A549 (cell line): ENCODE results near the gene MRAS.

ENCODE experiments used
- HDAC2 ChIP-seq: fragments of 200-600 bp; sonication (generic); IDR thresholded peaks from 2 replicates; pipeline ENCODE4 v1.6.1; 2016
- KDM5A ChIP-seq: fragments of 200-600 bp; sonication (generic); IDR thresholded peaks from 2 replicates; pipeline ENCODE4 v1.6.1; 2016; ENCODE audit warnings: antibody characterized with exemption, mild to moderate bottlenecking
- NR3C1 ChIP-seq: fragments of >200 bp; sonication (Bioruptor Twin); formaldehyde crosslinking; IDR thresholded peaks from 3 replicates; pipeline ENCODE4 v1.6.1; 2017
- POLR2A ChIP-seq: IDR thresholded peaks from 2 replicates; pipeline ENCODE4 v1.6.1; 2012; ENCODE audit warnings: mild to moderate bottlenecking, low read length
- TF ChIP-seq, protein P1 (sequence below): fragments of 450-650 bp; IDR thresholded peaks from 2 replicates; pipeline ENCODE4 v1.6.1; 2014; ENCODE audit warnings: antibody characterized with exemption
- TF ChIP-seq, protein P2 (sequence below): fragments of 200-600 bp; sonication (generic); IDR thresholded peaks from 2 replicates; pipeline ENCODE4 v1.6.1; 2016; ENCODE audit warnings: antibody characterized with exemption, mild to moderate bottlenecking, moderate library complexity
- TF ChIP-seq, protein P3 (sequence below): fragments of >200 bp; sonication (Bioruptor Twin); formaldehyde crosslinking; IDR thresholded peaks from 3 replicates; pipeline ENCODE4 v1.5.1; 2016

DNA sequence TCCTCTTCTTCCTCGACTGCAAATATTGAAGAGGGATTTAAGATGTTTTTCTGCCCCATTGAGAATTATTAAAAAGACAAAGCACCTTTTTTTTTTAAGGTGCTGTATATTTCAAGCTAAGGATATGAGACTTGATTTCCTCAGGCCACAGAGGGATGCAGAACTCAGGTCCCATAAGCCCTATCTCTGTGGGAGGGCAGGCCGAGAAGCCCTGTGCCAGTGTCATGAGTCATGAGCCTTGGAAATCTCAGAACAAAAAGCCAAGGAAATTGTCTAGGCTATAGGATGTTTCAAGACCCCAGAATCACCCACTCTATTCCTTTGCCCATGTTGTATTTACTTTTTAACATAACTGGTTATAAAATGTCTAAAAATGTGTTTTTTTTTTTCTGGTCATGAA, 93.4 kb downstream of the MRAS start:
- no peak for TF ChIP-seq HDAC2
- no peak for TF ChIP-seq NR3C1
- TF ChIP-seq, protein P1, sequence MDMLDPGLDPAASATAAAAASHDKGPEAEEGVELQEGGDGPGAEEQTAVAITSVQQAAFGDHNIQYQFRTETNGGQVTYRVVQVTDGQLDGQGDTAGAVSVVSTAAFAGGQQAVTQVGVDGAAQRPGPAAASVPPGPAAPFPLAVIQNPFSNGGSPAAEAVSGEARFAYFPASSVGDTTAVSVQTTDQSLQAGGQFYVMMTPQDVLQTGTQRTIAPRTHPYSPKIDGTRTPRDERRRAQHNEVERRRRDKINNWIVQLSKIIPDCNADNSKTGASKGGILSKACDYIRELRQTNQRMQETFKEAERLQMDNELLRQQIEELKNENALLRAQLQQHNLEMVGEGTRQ: no peak
- TF ChIP-seq, protein P2, sequence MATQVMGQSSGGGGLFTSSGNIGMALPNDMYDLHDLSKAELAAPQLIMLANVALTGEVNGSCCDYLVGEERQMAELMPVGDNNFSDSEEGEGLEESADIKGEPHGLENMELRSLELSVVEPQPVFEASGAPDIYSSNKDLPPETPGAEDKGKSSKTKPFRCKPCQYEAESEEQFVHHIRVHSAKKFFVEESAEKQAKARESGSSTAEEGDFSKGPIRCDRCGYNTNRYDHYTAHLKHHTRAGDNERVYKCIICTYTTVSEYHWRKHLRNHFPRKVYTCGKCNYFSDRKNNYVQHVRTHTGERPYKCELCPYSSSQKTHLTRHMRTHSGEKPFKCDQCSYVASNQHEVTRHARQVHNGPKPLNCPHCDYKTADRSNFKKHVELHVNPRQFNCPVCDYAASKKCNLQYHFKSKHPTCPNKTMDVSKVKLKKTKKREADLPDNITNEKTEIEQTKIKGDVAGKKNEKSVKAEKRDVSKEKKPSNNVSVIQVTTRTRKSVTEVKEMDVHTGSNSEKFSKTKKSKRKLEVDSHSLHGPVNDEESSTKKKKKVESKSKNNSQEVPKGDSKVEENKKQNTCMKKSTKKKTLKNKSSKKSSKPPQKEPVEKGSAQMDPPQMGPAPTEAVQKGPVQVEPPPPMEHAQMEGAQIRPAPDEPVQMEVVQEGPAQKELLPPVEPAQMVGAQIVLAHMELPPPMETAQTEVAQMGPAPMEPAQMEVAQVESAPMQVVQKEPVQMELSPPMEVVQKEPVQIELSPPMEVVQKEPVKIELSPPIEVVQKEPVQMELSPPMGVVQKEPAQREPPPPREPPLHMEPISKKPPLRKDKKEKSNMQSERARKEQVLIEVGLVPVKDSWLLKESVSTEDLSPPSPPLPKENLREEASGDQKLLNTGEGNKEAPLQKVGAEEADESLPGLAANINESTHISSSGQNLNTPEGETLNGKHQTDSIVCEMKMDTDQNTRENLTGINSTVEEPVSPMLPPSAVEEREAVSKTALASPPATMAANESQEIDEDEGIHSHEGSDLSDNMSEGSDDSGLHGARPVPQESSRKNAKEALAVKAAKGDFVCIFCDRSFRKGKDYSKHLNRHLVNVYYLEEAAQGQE: no peak
- TF ChIP-seq POLR2A: no peak
- TF ChIP-seq, protein P3, sequence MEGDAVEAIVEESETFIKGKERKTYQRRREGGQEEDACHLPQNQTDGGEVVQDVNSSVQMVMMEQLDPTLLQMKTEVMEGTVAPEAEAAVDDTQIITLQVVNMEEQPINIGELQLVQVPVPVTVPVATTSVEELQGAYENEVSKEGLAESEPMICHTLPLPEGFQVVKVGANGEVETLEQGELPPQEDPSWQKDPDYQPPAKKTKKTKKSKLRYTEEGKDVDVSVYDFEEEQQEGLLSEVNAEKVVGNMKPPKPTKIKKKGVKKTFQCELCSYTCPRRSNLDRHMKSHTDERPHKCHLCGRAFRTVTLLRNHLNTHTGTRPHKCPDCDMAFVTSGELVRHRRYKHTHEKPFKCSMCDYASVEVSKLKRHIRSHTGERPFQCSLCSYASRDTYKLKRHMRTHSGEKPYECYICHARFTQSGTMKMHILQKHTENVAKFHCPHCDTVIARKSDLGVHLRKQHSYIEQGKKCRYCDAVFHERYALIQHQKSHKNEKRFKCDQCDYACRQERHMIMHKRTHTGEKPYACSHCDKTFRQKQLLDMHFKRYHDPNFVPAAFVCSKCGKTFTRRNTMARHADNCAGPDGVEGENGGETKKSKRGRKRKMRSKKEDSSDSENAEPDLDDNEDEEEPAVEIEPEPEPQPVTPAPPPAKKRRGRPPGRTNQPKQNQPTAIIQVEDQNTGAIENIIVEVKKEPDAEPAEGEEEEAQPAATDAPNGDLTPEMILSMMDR: no peak
- no peak for TF ChIP-seq KDM5A
